Superior temporal gyrus (tissue), 1 donor: ENCODE results near the gene ITGB2.

ENCODE experiments used
- DNase-seq: peaks from one replicate; pipeline ENCODE4 v3.0.0-alpha.2; 2016; ENCODE audit errors: extremely low spot score

The ITGB2 gene

DNA sequence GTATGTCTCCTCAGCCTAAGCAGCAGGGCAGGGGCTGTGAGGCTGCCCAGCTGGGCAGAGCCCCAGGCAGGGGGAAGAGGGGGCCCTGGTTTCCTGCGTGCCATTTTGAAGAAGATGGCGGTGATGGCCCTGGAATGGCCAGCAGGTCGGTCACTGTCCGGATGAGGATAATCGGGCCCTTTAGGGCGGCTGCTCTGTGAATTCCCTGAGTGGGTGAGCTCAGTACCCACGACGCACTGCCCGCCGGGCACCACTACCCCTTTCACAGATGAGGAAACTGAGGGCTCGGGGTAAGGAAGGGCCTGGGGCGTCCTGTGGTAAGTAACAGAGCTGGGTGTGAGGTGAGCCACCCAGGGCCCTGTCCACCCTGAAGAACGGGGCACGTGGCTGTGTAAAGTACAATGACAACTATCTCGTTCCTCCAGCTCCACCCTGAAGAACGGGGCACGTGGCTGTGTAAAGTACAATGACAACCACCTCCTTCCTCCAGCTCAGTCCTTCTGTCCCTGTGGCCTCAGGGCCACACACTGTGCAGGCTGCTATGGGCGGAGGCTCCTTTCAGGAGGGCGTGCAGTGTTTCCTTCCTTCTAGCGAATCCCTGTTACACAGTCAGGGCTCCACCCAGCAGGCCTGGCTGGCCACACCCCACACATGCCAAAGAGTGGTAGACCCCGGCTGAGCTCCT is 23.2 kb downstream of the ITGB2 start:
- no peak for DNase-seq

DNA sequence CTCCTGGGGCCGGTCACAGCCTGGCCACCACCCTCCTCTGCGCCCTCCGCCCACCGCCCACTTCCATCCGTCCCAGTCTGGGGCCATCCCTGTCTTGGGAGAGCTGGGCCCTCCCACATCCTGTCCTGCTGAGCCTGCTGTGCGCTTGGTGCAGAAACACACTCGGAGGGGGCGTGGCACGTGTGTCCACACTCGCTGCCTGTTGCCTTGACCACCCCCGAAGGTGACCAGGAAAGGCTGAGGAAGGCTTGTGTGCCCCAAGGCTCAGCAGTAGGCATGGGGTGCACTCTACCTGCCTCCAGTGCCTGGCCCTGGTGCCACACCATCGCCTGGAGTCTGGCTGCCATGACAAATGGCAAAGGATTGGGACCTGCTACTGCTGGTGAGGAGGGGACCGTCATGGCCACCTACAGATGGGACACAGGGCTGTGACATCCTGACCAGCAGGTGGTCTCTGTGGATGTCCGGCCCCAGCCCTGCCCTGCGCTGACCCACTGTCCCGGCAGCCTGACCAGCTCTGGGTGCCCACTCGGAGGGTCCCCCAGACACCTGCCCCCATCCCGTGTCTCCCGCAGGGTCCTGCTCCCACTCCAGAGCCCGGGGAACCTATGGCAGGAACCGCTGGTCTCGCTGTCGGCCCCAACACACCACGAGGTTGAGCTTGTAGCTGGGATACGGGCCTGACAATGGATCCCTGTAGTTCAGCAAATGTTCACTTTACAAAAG is 24.0 kb downstream of the ITGB2 start:
- DNase-seq, result no peak

DNA sequence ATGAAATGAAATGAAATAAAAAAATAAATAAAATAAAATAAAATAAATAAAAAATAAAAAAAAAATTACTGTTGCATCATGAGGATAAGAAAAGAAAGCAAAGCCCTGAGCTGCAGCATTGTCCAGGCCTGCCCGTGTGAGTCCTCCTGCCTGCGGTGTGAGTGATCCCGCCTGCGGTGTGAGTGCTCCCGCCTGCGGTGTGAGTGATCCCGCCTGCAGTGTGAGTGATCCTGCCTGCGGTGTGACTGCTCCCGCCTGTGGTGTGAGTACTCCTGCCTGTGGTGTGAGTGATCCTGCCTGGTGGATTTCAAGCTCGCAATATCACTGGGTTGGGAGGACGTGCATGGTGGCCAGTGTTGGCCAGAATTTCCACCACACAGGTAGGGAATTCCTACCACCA is 24.8 kb downstream of the ITGB2 start:
- no peak for DNase-seq

DNA sequence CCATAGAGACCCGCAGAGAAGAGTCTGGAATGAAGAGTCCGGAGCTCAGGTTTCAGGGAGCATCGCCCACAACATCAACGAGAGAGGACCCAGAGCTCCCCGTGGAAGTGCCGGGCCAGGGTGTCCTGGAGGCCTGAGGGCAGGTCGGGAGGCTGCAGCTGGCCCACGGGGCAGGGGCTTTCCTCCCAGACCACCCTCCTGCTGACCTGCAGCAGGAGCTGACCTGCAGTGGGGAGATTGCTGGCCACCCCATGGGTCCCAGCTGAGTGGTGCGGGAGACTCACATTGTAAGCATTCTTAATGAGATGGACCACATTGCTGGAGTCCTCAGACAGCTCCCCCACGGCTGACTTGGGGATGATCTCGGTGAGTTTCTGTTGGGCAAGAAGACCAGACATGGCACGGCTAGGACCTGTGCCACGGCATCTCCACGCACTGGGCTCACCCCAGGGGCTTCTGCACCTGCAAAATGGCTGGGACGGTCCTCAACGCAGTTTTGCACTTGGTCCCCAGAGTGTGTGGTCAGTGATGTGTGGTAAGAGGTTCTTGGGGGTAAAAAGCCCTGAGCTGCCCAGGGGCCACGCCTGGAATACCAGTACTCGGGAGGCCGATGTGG is 25.9 kb downstream of the ITGB2 start:
- DNase-seq, result no peak

DNA sequence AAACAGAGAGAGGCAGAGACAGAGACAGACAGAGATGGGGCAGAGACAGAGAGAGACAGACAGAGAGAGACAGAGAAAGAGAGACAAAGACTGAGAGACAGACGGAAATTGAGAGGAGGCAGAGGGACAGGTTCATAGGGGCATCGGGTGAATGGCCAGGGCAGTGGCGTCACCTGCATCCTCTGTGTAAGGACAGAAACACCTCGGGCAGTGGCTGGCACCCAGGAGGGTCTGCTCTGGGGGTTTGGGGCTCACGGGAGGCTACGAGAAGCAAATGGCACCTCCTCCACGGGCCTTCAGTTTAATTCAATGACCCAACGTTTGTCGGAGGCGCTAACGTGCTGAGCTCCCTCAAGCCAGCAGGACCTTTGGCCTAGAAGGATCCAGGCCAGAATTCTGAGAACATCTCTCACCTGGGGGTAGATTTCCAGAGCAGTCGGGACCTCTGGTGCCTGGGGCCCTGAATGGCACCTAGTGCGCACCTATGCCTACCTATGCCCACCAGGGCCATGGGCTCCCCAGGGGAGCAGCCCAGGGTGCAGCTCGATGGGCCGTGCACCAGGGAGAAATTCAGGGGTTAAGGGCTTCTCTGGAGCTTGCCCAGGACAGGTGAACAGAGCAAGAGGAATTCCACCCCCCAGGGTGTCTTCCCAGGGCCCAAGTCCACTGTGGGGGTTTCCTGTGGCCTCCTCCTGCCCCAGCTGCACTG is 26.6 kb downstream of the ITGB2 start:
- DNase-seq, result no peak

DNA sequence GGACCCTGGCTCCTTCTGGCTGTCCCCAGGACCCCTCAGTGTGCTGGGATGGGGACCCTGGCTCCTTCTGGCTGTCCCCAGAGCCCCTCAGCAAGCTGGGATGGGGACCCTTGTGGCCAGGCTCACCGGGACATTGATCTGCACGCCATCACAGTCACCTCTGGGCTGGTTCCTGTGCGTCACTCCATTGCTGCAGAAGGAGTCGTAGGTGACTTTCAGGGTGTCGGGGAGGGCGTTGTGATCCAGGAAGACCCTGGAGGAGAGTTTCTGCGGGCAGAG is 27.5 kb downstream of the ITGB2 start:
- no peak for DNase-seq

DNA sequence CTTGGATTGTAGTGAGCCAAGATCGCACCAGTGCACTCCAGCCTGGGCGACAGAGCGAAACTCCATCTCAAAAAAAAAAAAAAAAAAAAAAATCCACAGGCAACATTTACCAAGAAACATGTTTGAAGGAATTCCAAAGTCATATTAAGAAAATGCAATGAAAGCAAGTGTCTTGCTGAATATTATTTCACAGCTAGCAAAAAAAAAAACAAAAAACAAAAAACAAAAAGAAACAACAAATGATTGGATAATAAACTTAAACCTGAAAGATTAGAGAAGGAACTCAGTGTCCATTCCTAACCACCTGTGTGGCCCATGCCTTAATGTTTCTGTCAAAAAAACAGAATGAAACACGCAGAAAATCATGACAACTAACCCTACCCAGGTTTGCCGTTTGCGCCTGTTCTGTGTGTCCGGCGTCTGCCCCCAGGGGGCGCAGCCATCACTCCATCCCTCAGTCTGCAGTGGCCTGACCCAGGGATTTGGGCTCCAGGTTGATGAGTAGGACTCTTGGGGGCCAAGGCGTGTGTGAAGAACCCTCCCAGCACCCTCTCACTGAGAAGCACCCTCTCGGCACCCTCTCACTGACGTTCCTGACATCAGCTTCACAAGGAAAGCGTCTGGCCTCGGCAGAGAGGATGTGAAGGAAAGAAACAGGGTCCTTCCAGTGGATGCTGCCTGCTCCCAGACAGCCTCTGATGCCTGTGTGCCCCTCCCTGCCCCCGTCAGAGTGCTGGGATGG is 28.0 kb downstream of the ITGB2 start:
- DNase-seq, result peak; percentile 52

DNA sequence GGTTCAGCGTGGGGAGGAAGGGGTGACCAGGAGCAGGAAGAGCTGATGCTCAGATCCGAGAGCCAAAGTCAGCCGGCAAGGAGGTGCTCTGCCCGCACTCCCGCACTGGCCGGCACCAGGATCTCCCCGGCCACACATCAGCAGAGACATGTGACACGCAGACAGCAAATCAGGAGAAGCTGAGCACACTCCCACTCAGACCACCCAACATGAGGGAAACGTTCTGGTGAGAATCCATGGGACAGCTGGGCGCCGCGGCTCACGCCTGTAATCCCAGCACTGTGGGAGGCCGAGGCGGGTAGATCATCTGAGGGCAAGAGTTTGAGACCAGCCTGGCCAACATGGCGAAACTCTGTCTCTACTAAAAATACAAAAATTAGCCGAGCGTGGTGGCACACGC is 28.6 kb downstream of the ITGB2 start:
- no peak for DNase-seq

DNA sequence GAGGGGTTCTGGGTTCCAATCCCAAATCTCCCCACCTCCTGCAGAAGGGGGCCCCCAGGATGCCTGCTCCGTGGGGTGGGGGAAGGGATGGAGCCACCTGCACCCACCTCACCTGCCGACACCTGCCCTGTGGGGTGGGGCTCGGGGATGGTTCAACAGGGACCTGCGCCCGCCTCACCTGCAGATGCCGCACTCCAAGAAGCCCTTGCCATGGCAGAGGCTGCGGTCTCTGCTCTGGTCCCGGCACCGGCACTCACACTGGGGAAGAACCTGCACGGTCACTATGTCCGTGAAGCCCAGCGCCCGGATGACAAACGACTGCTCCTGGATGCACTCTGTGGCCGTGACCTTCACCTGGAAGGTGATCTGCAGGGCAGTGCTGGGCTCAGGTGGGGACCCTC is 29.1 kb downstream of the ITGB2 start:
- DNase-seq, result no peak

DNA sequence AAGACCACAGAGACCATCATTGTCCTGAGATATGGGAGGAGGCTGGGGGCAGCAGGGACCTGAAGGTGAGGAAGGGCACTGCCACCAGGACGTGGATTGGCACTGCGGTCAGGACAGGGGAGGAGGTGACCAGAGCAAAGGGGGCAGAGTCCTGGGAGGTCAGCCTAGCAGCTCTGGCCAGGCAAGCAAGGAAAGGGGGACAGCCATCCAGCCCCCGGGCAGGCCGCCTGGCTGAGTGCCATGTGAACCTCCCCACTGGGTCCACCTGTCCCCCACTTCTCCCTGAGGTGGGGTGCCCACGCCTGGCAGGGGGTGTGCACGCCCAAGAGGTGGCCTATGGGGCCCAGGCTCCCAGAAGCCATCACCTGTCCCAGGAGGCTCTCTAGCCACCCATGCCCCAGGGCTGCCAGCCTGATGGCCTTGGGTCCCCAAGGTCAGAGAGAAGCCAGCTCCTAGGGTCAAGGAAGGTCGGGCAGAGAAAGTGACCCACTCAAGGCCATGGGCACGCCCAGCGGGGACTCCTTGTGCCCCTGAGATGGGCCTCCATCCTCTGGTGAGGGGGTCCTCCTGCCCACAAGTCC is 29.6 kb downstream of the ITGB2 start:
- no peak for DNase-seq

DNA sequence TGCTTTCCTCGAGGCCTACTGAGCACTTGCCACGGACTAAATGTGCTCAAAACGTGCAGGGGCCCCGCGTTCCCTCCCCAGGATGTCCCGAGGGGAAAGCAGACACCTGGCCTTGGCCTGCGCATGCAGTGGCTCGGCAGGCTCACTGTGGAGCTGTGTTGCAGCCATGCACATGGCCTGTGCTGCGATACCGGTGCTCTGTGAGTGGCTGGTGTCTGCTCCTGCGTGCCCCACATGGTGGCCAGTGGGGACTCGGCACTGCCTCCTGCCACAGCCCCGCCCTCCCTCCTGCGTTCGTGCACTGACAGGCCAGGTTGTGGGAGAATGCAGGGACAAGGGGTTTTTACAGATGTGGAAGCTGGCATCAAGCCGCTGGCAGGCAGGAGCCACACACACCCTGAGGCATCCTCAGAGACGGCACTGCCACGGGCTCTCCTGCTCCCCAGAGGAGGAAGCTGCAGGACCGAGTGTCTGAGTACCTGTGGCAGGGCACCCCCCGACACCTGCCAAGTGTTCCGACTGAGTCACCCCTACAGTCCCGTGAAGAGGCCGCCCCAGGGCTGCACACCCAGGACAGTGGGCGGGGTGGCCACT is 30.3 kb downstream of the ITGB2 start:
- DNase-seq, result no peak

DNA sequence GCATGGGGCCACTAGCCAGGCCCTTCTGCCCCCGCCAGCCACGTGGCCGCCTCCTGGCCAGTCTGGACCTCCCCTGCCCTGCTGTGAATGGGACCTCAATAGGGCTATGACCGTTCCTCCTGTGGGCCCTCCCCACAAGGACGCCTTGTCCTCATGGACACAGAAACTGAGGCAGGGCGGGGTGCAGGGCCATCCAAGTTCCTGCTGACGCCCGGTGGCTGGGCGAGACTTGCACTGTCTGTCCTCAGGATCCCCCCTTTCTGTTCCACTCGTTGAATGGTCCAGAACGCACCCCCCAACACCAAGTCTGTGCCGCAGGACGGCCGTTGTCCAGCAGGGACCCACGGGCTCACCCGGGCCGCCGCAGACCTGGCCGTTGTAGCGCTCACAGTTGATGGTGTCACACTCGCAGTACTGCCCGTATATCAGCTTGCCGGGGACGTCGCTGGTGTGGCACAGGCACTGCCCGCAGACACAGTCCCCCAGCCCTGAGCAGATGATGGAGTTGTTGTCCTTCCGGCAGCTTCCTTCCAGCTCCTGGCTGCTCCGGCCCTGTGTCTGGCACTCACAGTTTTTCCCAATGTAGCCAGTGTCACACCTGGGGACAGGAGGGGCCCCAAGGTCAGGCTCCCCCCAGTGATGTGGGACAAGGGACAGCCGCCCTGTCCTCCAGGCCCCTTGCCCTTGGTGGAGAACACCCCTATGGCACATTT is 30.9 kb downstream of the ITGB2 start:
- DNase-seq, result no peak

DNA sequence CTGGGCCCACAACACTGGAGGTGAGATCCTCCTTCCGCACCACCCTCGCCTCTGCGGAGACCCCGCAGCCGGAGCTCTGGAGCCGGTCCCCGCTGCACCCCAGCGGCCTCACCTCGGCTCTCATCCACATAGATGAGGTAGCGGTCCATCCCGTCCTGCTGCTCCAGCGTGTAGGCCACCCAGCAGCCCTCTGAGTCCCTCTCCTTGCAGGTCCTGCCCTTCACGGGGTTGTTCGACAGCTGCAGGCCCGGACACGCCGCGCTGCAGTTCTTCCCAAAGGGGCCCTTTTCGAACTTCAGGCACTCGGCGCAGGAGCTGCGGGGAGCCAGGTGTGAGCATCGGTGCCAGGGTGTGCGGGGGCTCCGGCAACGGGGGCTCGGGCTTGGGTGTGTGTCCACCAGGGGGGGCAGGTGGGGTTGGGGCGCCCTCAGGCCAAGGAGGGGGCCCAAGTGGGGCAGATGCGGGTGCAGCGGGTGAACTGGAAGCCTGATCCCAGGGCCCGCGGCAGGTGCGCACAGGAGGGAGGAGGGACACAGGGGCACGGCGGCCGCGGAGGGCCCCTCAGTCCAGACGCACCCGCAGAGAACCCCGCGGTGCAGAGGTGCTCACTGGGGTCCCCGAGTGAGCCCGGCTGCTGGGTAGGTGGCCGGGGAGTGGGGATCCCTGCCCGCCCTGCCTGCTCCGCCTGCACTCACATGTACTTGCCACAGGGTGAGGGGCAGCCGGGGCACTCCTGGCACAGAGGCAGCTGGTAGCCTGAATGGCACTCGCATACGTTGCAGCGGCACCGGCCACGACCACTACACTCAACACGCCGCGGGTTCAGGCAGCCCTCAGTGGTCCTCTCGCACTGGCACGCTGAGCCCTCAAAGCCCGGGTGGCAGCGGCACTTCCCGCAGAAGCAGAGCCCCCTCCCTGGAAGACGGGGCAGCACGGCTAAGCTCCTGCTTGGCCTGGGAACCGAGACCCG is 31.8 kb downstream of the ITGB2 start:
- no peak for DNase-seq

DNA sequence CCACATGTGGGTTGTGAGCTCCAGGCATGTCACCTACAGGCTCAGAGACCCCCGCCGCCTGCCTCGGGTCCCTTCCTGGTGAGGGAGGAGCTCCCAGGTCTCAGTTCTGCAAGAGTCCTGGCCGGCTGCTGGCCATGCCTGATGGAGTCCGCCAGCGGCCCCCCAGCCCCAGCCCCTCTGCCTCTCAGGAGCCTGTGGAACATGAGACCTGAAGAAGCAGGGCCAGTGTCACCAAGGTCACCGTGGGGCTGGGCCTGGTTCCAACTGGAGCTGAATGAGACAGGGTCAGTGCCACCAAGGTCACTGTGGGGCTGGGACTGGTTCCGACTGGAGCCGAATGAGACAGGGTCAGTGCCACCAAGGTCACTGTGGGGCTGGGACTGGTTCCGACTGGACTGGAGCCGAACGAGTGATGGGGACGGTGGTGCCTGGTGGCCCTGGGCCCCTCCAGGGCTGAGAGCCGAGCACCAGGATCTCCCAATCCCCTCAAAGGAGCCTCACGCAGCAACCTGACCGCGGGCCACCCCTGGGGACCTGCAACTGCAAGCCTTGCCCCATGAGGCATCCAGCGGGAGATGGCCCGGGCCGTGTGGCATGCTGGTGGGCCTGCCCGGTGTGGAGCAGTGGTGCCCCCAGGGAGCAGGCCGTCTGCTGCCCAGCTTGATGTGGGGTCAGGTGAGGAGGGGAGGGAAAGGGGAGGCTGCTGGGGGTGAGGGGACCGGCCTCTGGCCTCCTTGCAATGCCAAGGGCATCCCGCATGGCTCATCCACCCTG is 32.7 kb downstream of the ITGB2 start:
- no peak for DNase-seq

DNA sequence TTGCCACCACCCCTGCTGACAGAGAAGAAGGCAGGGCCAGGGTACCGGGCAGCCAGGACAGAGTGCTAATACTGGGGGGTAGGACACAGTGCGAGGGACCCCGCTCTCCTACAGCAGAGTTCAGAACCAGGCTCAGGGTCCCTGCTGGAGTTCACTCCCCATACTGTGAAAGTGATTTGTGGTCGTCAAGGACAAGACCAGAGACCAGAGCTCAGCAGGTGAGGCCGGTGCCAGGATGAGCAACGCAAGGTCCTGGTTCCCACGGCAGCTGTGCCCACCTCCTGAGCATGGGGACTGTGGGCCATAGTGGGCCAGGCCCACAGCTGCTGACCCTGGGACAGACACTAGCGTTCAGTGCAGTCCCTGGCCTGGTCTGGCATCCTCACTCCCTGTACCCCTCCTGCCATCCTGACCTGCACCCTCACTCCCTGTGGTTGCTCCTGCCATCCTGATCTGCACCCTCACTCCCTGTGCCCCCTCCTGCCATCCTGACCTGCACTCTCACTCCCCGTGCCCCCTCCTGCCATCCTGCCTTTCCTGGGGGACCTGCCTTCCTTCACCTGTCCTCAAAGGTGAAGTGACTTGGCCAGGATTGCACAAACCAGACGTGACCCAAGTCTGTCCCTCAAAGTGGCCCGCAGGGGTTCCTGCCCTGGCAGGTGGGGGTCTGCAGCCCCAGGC is 33.4 kb downstream of the ITGB2 start:
- DNase-seq, result no peak

DNA sequence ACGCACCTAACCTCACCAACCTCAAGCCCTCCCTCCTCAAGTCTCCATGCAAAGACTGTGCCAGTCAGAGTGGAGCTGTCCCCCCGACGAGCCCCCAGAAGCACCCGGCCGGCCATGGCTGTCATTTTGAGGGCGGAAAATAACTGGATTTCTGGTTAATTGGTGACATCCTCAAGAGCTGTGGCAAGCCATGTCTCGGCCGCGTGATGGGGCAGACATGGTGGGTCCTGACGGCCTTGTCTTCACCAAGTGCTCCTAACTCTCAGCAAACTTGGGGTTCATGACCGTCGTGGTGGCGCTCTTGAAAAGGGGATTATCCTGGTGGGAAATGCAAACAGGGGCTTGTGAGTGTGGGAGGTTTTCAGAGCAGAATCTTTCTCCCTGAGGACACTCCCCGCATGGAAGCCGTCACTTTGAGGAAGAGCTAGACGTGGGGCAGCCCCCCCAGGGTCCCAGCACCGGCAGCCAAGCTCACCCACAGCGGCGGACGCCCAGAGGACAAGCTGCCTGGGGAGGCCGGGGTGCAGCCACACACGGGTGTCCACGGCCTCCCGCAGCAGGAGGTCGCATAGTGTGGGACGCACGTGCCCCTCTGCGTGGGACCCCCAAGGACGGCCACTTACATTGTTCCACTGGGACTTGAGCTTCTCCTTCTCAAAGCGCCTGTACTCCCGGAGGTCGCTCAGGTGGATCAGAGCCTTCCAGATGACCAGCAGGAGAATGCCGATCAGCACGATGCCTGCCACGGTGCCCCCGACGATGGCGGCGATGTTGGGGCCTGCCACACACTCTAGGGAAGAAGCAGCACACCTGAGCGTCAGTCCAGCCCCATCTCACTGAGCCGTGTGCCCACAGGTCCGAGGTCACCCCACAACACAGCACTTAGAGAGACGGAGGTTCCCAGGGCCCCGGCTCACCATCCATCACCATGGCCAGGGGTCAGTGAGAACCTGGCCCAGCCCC is 34.3 kb downstream of the ITGB2 start:
- DNase-seq, result no peak

DNA sequence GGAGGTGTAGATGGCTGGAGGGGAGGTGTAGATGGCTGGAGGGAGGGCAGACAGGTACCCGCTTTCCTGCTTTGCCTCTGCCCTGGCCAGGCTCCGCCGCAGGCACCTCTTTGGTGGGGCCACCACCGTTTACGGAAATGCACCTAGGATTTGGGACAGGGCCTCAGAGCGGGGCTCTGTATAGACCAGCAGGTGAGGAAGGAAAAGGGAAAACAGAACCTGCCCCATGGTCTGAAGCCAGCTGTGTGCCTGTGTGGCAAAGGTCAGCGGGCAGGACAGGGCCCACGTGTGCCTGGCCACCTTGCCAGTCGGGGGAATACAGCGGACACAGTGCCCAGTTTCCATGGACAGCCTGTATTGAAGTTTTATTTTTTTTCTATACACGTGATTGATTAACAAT is 35.1 kb downstream of the ITGB2 start:
- no peak for DNase-seq
